Hepatocyte (in vitro differentiated cells): ENCODE data around the gene DNAH7.

Source experiments
- EZH2 ChIP-seq: fragments of 200-600 bp; sonication (generic); IDR thresholded peaks from 2 replicates; pipeline ENCODE4 v1.6.1; 2016; ENCODE audit warnings: antibody characterized with exemption, mild to moderate bottlenecking, borderline replicate concordance
- TF ChIP-seq, protein P1 (sequence below): fragments of 200-600 bp; sonication (generic); IDR thresholded peaks from 2 replicates; pipeline ENCODE4 v1.5.1; 2016; ENCODE audit warnings: antibody characterized with exemption, mild to moderate bottlenecking; ENCODE audit not compliant: poor library complexity

DNA sequence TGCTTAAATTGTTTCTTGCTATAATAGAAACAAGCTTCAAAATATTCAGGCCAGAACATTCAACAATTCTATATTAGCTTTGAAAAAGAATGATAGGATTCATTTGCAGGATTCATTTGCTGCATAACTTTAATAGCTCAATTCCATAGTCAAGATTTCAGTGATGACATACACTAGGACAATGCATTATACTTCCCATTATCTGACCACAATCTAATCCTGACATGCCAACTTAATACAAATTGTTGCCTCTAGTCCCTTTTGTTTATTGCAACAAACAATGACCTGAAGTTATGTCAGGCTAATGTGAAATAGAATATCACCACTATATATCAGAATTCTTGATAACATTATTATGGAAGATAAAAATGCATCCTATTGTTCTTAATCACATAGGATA is 169.4 kb downstream of the DNAH7 start:
- TF ChIP-seq, protein P1, sequence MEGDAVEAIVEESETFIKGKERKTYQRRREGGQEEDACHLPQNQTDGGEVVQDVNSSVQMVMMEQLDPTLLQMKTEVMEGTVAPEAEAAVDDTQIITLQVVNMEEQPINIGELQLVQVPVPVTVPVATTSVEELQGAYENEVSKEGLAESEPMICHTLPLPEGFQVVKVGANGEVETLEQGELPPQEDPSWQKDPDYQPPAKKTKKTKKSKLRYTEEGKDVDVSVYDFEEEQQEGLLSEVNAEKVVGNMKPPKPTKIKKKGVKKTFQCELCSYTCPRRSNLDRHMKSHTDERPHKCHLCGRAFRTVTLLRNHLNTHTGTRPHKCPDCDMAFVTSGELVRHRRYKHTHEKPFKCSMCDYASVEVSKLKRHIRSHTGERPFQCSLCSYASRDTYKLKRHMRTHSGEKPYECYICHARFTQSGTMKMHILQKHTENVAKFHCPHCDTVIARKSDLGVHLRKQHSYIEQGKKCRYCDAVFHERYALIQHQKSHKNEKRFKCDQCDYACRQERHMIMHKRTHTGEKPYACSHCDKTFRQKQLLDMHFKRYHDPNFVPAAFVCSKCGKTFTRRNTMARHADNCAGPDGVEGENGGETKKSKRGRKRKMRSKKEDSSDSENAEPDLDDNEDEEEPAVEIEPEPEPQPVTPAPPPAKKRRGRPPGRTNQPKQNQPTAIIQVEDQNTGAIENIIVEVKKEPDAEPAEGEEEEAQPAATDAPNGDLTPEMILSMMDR, result no peak
- no peak for TF ChIP-seq EZH2
